ENCODE data around the gene GSK3B. TPM values are rescaled to one million over a fixed set of nuclear protein-coding genes. Genes with fewer than 3 reads are reported as not detected.

GSK3B gene
- total RNA-seq, 1 experiment from 2014 or later, result 46.5 TPM

DNA sequence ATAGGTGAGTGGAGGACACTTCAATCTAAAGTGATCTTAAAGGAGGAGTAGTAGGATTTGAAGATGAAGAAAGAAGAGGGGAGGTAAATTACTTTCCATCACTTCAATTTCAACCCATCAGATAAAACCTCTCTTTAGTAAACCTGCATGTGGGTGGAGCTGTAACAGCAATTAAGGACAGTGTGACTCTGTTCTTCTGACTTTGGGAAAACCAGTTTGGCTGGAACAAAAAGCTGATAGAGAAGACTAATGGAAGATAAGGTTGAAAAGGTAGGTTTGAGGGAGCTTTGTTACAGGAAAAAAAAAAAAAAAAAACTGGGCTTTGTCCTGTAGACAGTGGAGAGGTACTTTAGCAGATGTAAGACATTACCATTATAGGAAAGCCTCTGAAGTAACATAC is 4.5 kb upstream of the GSK3B start:
- DNase-seq (ENCODE audit: low read depth), result no peak

- DNase-seq (ENCODE audit: low read depth), result peak; percentile 26
Measured at GRCh38 chr3:120095979-120096426, 1.8 kb upstream of the GSK3B start.

DNA sequence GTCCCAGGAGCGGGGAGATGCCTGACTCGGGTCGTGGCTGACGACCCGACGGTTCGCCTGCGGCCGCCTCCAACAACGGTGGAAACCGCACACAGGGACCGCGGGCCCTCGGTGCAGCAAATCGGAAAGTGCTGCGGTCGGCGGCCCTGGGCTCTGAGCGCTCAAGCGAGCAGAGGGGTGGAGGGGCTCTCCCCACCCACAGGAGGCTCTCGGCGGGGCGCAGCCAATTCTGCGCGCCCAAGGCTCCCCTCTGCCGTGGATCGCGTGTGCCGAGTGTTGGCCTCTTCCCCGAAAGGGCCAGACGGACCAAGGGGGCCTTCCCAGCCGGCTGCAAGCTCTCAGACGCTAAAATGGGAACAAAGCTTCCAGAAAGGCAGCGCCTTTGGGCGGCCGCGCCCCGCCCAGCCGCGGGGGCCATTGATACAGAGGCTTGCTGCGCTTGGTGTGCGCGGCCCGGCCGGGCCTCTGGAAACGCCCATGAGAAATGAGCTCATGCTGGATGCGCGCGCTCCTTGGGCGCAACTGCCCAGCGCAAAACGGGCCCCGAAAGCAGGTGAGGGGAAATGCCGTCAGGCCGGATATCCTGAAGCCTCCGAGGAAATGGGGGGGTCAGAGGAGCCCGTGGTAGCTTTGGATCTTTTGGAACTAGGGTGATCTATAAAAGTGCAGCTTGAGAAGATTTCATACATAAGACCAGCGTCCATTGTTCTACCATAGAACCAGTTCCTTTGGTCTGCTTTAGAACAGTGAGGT is 1.2 kb upstream of the GSK3B start:
- DNase-seq (ENCODE audit: low read depth), result peak; percentile 91

DNA sequence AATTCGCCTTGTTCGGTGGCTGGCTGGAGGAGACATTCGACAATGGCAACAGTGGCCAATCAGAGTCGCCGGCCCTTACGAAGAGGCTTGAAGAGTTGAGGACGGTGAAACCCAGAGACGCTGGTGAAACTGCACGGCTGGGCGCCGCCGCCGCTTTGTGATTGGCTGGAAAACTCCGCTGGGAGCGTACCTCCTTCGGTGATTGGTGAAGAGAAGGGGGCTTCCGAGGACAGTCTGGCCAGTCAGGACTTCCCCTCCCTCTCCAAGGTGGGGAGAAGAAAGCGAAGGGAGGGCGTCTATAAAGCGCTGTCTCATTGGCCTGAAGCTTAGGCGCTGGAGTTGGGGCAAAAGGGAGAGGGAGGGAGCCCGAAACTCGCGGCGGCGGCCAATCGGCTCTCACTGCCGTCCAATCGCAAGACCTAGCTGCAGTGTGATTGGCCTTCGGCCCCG is 554 bp upstream of the GSK3B start:
- DNase-seq (ENCODE audit: low read depth), result peak; percentile 100

DNA sequence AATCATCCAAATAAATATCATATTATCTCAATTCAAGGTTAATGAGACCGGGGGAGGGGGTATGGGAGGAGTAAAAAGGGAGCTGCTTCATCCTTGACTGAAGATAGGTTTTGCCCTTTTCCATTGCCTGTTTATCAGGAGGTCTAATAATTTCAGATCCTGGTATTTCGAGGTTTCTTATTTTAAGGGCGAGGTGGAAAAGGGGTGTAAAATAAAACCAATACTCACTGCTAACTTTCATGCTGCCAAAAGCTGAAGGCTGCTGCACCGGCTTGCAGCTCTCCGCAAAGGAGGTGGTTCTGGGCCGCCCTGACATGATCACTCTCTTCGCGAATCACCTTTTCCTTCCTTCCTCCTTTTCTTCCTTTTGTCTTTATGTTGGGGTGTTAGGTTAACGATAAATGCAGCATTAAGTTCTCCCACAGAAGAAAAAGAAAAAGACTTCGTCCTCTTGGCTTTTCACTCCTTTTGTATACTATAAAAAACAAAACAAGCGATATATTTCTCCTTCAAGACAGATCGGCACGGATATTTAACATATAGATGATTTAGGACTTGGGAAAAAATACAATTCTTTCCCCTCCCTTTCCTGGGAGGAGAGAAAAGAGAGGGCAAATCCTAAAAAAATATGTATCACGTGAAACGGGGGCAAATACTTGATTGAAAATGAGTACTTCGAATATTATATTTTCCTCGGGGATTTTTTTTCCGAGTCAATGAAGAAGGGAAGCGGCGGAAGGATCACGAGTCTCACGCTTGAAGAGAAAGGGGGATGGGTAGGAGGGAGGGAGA is 932 bp downstream of the GSK3B start:
- peak; percentile 84 for DNase-seq (ENCODE audit: low read depth)

DNA sequence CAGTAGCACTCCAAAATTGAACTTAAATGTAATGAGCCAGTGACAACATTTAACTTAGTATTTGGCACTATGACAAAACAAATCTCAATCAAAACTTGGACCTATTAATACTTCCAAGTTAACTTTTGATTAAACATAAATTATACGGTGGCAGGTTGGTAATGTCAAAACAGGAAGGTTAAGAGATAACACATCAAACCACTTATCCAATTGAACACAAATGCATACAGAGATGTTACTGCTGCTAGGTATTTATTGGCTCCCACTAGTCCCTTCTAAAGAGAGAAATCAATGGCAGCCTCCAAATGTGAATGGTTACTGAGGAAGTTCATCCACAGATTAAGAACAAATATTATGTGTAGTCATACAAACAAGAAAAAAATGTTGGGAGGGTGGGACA is 1.8 kb downstream of the GSK3B start:
- DNase-seq (ENCODE audit: low read depth), result no peak

- no peak for DNase-seq (ENCODE audit: low read depth)
Measured at GRCh38 chr3:120090422-120090821, 3.8 kb downstream of the GSK3B start.

- DNase-seq (ENCODE audit: low read depth), result no peak
Measured at GRCh38 chr3:120089089-120089488, 5.2 kb downstream of the GSK3B start.

DNA sequence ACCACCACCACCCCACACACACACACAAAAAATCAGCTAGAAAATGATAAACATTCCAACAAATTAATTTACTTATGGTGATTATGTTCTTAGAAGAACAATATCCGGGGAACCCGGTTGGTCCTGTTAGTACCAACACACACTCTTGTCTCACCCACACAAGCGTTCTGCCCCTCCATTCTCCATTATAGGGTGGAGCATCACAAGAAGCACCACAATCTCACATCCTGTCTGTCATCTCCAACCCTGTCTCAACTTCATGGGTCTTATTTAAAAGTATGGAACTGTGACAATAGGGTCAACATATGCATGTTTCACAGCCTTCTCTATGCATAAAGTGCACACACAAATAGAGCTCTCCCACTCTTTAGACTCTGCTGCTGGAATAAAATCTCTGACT is 5.6 kb downstream of the GSK3B start:
- no peak for DNase-seq (ENCODE audit: low read depth)

DNA sequence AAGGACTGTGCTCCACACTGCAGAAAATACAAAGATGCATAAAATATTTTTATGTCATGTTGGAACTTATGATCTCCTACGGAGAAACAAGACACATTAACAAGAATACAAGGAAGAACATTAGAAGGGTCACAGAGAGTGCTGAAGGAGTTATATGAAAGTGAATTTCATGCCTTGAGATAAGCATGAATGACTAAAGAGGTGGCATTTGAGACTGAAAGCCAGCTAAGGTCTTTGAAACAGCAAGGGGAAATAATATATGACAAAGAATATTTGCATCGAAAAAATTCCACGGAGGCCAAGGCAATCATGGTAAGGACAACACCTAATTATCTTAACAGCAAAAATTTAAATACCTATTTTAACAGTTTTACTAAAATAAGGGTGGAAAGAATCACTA is 12.5 kb downstream of the GSK3B start:
- DNase-seq (ENCODE audit: low read depth), result no peak

DNA sequence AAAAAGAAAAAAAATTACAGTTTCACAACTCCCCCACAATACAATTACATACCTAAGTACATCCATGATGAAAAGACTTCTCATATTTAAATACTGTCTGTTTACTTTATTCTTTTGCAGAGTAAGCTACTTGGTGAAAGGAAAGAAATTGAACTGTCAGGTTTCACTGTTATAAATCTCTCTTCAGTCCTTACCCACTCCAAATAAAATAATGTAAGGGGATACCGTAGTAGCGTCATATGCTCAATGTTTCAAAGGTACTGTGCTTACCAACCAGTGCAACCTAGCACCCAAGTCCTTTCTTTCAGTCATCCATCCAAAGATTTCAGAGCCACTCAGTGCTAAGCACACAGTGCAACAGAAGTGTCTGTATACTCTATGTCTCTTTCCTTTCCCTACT is 13.4 kb downstream of the GSK3B start:
- DNase-seq (ENCODE audit: low read depth), result no peak

DNA sequence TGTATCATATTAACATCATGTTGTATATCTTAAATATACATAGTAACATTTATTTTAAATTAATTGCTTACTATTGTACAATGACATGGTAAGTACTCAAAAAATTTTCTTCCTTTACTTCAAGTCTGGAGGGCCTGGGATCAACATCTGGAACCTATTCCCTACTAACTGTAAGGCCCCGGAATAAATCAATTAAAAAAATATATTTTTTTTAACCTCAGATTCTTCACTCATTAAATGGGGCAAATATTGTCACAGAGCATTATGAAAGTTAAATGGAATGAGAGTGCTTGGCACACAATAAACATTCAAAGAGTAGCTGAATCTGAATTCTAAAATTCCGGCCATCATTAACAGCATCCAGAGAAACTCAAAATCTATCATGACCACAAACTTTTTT is 16.5 kb downstream of the GSK3B start:
- no peak for DNase-seq (ENCODE audit: low read depth)

DNA sequence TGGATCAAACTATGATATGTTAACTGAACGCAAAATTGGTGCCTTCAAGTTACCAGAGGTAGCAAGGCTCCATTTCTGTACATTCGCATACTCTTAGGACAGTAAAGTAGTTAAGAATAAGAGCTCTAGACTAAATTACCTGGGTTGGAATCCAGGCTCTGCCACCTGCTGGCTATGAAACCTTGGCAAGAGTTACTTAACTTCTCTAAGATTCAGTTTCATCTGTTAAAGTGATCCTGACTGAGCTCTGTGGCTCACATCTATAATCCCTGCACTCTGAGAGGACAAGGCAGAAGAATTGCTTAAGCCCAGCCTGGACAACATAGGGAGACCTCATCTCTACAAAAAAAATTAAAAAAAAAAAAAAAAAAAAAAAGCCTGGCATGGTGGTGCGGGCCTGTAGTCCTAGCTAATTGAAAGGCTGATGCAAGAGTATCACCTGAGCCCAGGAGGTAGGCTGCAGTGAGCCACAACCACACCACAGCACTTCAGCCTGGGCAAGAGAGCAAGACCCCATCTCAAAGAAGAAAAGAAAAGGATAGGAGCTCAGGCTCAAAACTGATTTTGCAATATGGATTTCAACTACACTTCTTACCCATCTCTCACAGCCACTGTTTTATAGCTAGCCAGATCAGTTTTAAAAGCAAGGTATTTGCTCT is 21.3 kb downstream of the GSK3B start:
- no peak for DNase-seq (ENCODE audit: low read depth)

DNA sequence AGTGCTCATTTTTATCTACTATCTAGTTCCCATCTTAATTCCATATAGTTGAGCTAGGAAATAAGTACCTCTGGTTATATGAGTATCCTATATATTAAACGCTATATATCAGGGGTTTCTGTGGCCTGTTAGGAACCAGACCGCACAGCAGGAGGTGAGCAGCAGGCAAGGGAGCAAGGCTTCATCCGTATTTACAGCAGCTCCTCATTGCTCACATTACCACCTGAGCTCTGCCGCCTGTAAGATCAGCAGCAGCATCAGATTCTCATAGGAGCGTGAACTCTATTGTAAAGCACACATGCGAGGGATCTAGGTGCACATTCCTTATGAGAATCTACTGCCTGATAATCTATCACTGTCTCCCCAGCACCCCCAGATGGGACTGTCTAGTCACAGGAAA is 23.0 kb downstream of the GSK3B start:
- DNase-seq (ENCODE audit: low read depth), result no peak

GRCh38 chr3:120070263-120070981 is 23.8 kb downstream of the GSK3B start:
- no peak for DNase-seq (ENCODE audit: low read depth)

- no peak for DNase-seq (ENCODE audit: low read depth)
Measured at GRCh38 chr3:120067083-120067482, 27.2 kb downstream of the GSK3B start.

GRCh38 chr3:120066634-120067033 is 27.6 kb downstream of the GSK3B start:
- DNase-seq (ENCODE audit: low read depth), result no peak

- DNase-seq (ENCODE audit: low read depth), result peak; percentile 19
Measured at GRCh38 chr3:120064641-120065040, 29.6 kb downstream of the GSK3B start.

GRCh38 chr3:120062474-120062873 is 31.8 kb downstream of the GSK3B start:
- peak; percentile 10 for DNase-seq (ENCODE audit: low read depth)

GRCh38 chr3:120059081-120059864 is 35.0 kb downstream of the GSK3B start:
- no peak for DNase-seq (ENCODE audit: low read depth)

DNA sequence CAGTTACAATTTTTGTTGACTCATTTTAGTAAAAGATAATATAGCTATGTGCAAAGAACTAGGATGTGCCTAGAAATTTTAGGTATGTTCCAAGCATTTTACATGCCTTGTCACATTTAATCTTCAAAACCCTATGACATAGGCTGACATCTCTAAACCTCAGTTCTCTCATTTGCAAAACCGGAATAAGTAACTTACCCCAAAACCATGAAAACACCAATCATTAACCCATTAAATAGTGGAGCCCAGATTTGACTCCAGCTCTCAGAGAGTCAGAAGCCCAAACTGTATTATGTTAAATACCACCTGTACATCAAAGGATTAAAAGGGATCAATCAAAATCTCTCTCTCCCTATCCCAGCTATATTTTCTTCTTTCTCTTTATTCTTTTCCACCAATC is 36.6 kb downstream of the GSK3B start:
- DNase-seq (ENCODE audit: low read depth), result no peak

Data from LHCN-M2 (cell line).